PFSK-1 (cell line): Measurements from ENCODE around the gene VSIG4.

ENCODE experiments used
- FOXP2 ChIP-seq: optimal IDR thresholded peaks from 2 replicates; pipeline ENCODE3; 2011; ENCODE audit warnings: borderline replicate concordance, control low read depth, inconsistent platforms; ENCODE audit not compliant: insufficient read depth; ENCODE audit errors: extremely low read length, extremely low read depth
- POLR2AphosphoS5 ChIP-seq: IDR thresholded peaks from 2 replicates; pipeline ENCODE4 v1.6.1; 2012; ENCODE audit warnings: low read depth, mild to moderate bottlenecking, control low read depth, low read length, moderate library complexity
- REST ChIP-seq, 2 experiments: IDR thresholded peaks; 2 replicates each; pipeline versions ENCODE4 v1.6.1 to v1.8.0; 2011 to 2012; ENCODE audit warnings: low read depth in 2 of 2, low read length in 2 of 2, control low read depth in 1 of 2, inconsistent platforms in 1 of 2, mild to moderate bottlenecking in 1 of 2, moderate library complexity in 1 of 2; ENCODE audit not compliant: insufficient read depth in 1 of 2
- SIN3A ChIP-seq: IDR thresholded peaks from 2 replicates; pipeline ENCODE4 v1.6.1; 2012; ENCODE audit warnings: mild to moderate bottlenecking, low read length, moderate library complexity, borderline replicate concordance; ENCODE audit not compliant: insufficient read depth
- TAF1 ChIP-seq: IDR thresholded peaks from 2 replicates; pipeline ENCODE4 v1.6.1; 2012; ENCODE audit warnings: low read length, control low read depth, borderline replicate concordance; ENCODE audit not compliant: insufficient read depth

The VSIG4 gene

GRCh38 chrX:66030505-66031317 is 9.2 kb downstream of the VSIG4 start:
- TF ChIP-seq SIN3A (no peak), FOXP2 (no peak), REST (IDR thresholded peaks at IDR 0.05; ENCODE audit: insufficient read depth in 1 of 2, low read depth in 2 of 2, low read length in 2 of 2) (no peak), POLR2AphosphoS5 (no peak)

- TF ChIP-seq POLR2AphosphoS5 (no peak), TAF1 (no peak), REST (IDR thresholded peaks at IDR 0.05; ENCODE audit: insufficient read depth in 1 of 2, low read depth in 2 of 2, low read length in 2 of 2) (no peak), SIN3A (no peak), FOXP2 (no peak)
These were observed 10.9 kb downstream of the VSIG4 start for GRCh38 chrX:66028936-66029335.

- TF ChIP-seq FOXP2 (no peak), REST (IDR thresholded peaks at IDR 0.05; ENCODE audit: insufficient read depth in 1 of 2, low read depth in 2 of 2, low read length in 2 of 2) (no peak), SIN3A (no peak), TAF1 (no peak), POLR2AphosphoS5 (no peak)
These were observed 15.3 kb downstream of the VSIG4 start for GRCh38 chrX:66024570-66024969.

GRCh38 chrX:66024092-66024467 is 15.8 kb downstream of the VSIG4 start:
- TF ChIP-seq SIN3A: no peak
- TF ChIP-seq FOXP2: no peak
- no peak for TF ChIP-seq TAF1
- no peak for TF ChIP-seq POLR2AphosphoS5
- TF ChIP-seq REST (IDR thresholded peaks at IDR 0.05; ENCODE audit: insufficient read depth in 1 of 2, low read depth in 2 of 2, low read length in 2 of 2): no peak
